Neural cell (in vitro differentiated cells): Measurements from ENCODE around the gene EEF1AKMT3. TPM values are rescaled to one million over a fixed set of nuclear protein-coding genes. Genes with fewer than 3 reads are reported as not detected.
"Not testable (repeated sequence)": the region's sequence is repeated elsewhere in the genome, so short reads cannot be mapped to it uniquely, and the experiment has no call there.

ENCODE experiments used
- H2AFZ ChIP-seq: fragments of 200-600, 300-800 bp; sonication (generic), shearing (Covaris generic); 2 replicates; pipeline ENCODE4 v1.6.0; 2014; ENCODE audit warnings: low read depth, mild to moderate bottlenecking, antibody characterized with exemption, low read length, moderate library complexity
- H3F3A ChIP-seq: fragments of 200-600 bp; shearing (Covaris generic); 2 replicates; pipeline ENCODE4 v1.6.1; 2016; ENCODE audit warnings: mild to moderate bottlenecking, moderate library complexity, mixed read lengths, antibody characterized with exemption, low read length; ENCODE audit not compliant: insufficient read depth, poor library complexity, severe bottlenecking
- H3K27ac ChIP-seq: fragments of 200-600, 300-800 bp; sonication (generic), shearing (Covaris generic); 2 replicates; pipeline ENCODE4 v1.5.1; 2014; ENCODE audit warnings: mild to moderate bottlenecking, low read length, moderate library complexity
- H3K27me3 ChIP-seq: fragments of 300-800, 200-600 bp; sonication (generic), shearing (Covaris generic); 2 replicates; pipeline ENCODE4 v1.6.0; 2014; ENCODE audit warnings: mild to moderate bottlenecking, low read depth, low read length, moderate library complexity; ENCODE audit not compliant: insufficient read depth
- H3K36me3 ChIP-seq: fragments of 300-800, 200-600 bp; sonication (generic), shearing (Covaris generic); 2 replicates; pipeline ENCODE4 v1.5.1; 2014; ENCODE audit warnings: mild to moderate bottlenecking, antibody characterized with exemption, low read length, moderate library complexity; ENCODE audit not compliant: insufficient read depth
- H3K4me2 ChIP-seq: fragments of 300-800, 200-600 bp; sonication (generic), shearing (Covaris generic); 2 replicates; pipeline ENCODE4 v1.6.0; 2014; ENCODE audit warnings: mild to moderate bottlenecking, low read length
- H3K4me3 ChIP-seq: fragments of 300-800, 200-600 bp; sonication (generic), shearing (Covaris generic); 2 replicates; pipeline ENCODE4 v1.5.1; 2014; ENCODE audit warnings: mild to moderate bottlenecking, low read length, moderate library complexity
- H3K79me2 ChIP-seq: fragments of 200-600 bp; shearing (Covaris generic); replicated peaks from 2 replicates; pipeline ENCODE4 v1.6.0; 2014; ENCODE audit warnings: mild to moderate bottlenecking, low read length, moderate library complexity; ENCODE audit not compliant: insufficient read depth
- H3K9ac ChIP-seq: fragments of 300-800, 200-600 bp; sonication (generic), shearing (Covaris generic); 2 replicates; pipeline ENCODE4 v1.6.1; 2016; ENCODE audit warnings: mild to moderate bottlenecking, low read length, mixed read lengths
- H3K9me2 ChIP-seq: fragments of 200-600 bp; shearing (Covaris generic); 2 replicates; pipeline ENCODE4 v1.6.1; 2016; ENCODE audit warnings: mild to moderate bottlenecking, low read length, mixed read lengths; ENCODE audit not compliant: insufficient read depth
- H3K9me3 ChIP-seq: fragments of 200-600, 300-800 bp; sonication (generic), shearing (Covaris generic); 2 replicates; pipeline ENCODE4 v1.6.1; 2016; ENCODE audit warnings: mild to moderate bottlenecking, mixed run types, low read length, moderate library complexity, mixed read lengths
- H4K20me1 ChIP-seq: fragments of 200-600 bp; shearing (Covaris generic); 2 replicates; pipeline ENCODE4 v1.6.1; 2016; ENCODE audit warnings: mild to moderate bottlenecking, mixed run types; ENCODE audit not compliant: insufficient read depth
- EP300 ChIP-seq: fragments of 450-650 bp; conservative IDR thresholded peaks from 2 replicates; pipeline ENCODE4 v1.6.1; 2014; ENCODE audit warnings: antibody characterized with exemption, mild to moderate bottlenecking, moderate library complexity; ENCODE audit not compliant: poor library complexity, severe bottlenecking
- EZH2 ChIP-seq: fragments of 200-600, 300-800 bp; shearing (Covaris generic), sonication (generic); IDR thresholded peaks from 2 replicates; pipeline ENCODE4 v1.6.1; 2014; ENCODE audit warnings: antibody characterized with exemption, low read length, borderline replicate concordance, mild to moderate bottlenecking; ENCODE audit not compliant: insufficient read depth, poor library complexity, severe bottlenecking
- MXI1 ChIP-seq: fragments of 450-650 bp; conservative IDR thresholded peaks from 2 replicates; pipeline ENCODE4 v1.6.1; 2014; ENCODE audit warnings: antibody characterized with exemption, mild to moderate bottlenecking; ENCODE audit not compliant: poor library complexity, severe bottlenecking
- POLR2AphosphoS5 ChIP-seq: IDR thresholded peaks from 2 replicates; pipeline ENCODE4 v1.6.1; 2012
- RAD21 ChIP-seq: fragments of 450-650 bp; conservative IDR thresholded peaks from 2 replicates; pipeline ENCODE4 v1.6.1; 2014; ENCODE audit warnings: antibody characterized with exemption, mild to moderate bottlenecking, moderate library complexity
- SMC3 ChIP-seq: fragments of 450-650 bp; conservative IDR thresholded peaks from 2 replicates; pipeline ENCODE4 v1.6.1; 2014; ENCODE audit warnings: antibody characterized with exemption, mild to moderate bottlenecking, moderate library complexity; ENCODE audit not compliant: poor library complexity
- TAF1 ChIP-seq: IDR thresholded peaks from 2 replicates; pipeline ENCODE4 v1.6.1; 2012; ENCODE audit warnings: low read depth
- polyA plus RNA-seq: library from polyadenylated mRNA; depleted of rRNA; stranded (reverse); fragments of >200 nt; gene quantifications from 2 replicates; pipeline ENCODE4 v1.2.3, GENCODE V29; 2014
- TF ChIP-seq, protein P1 (sequence below): IDR thresholded peaks from 2 replicates; pipeline ENCODE4 v1.6.1; 2012; ENCODE audit warnings: borderline replicate concordance
- TF ChIP-seq, protein P2 (sequence below): fragments of 450-650 bp; IDR thresholded peaks from 2 replicates; pipeline ENCODE4 v1.5.1; 2014; ENCODE audit warnings: antibody characterized with exemption, mild to moderate bottlenecking, moderate library complexity; ENCODE audit not compliant: poor library complexity, severe bottlenecking

The EEF1AKMT3 gene
- polyA plus RNA-seq, 1 donor from 2014 or later = 1.6 TPM

DNA sequence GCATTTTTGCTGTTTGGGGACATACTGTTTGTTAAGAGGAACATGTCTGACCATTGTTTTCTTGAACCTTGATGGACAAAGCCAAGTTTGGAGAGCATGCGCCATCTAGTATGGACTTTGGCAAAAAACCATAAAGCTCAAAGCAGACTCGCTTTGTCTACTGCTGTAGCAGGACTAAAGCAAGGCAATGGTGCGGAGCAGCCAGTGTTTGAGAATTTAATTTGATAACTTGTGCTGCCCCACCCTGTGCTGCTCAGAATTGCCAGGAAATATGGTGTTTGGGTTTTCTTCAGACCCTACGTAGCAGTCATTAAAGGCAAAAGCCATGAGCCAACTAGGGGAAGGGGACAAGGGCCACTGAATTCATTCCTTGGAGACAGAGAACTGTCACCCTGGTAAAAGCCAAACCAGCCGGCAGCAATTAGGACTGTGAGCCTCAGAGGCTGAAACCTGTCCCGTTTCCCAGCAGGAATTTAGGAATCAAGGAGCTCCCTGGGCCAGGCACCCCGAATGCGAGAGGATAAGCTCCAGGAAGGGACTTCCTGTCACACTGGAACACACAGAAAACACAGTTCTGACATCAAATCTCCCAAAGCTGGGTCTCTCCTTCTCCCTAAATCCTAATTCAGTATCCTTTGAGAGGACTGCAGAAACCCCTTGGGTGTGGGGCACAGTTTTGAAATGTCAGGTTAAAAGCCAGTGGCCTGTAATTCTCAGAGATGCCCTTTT is 45.0 kb downstream of the EEF1AKMT3 start:
- Histone ChIP-seq H3K27me3 (no peaks in the 10 kb centered on the region), H3K9me2 (no peaks in the 10 kb centered on the region), H3K9me3 (no peaks in the 10 kb centered on the region), H3K27ac (no peak overlapping the region), H4K20me1 (no peaks in the 10 kb centered on the region), H3F3A (no peaks in the 10 kb centered on the region), H3K9ac (no peak overlapping the region), H3K4me3 (no peak overlapping the region), H2AFZ (no peak overlapping the region), H3K79me2 (no peaks in the 10 kb centered on the region), H3K4me2 (no peak overlapping the region), H3K36me3 (no peaks in the 10 kb centered on the region)
- TF ChIP-seq EZH2 (no peak), MXI1 (no peak), TAF1 (no peak), SMC3 (no peak), EP300 (no peak), POLR2AphosphoS5 (no peak), RAD21 (no peak)
- TF ChIP-seq, protein P1, sequence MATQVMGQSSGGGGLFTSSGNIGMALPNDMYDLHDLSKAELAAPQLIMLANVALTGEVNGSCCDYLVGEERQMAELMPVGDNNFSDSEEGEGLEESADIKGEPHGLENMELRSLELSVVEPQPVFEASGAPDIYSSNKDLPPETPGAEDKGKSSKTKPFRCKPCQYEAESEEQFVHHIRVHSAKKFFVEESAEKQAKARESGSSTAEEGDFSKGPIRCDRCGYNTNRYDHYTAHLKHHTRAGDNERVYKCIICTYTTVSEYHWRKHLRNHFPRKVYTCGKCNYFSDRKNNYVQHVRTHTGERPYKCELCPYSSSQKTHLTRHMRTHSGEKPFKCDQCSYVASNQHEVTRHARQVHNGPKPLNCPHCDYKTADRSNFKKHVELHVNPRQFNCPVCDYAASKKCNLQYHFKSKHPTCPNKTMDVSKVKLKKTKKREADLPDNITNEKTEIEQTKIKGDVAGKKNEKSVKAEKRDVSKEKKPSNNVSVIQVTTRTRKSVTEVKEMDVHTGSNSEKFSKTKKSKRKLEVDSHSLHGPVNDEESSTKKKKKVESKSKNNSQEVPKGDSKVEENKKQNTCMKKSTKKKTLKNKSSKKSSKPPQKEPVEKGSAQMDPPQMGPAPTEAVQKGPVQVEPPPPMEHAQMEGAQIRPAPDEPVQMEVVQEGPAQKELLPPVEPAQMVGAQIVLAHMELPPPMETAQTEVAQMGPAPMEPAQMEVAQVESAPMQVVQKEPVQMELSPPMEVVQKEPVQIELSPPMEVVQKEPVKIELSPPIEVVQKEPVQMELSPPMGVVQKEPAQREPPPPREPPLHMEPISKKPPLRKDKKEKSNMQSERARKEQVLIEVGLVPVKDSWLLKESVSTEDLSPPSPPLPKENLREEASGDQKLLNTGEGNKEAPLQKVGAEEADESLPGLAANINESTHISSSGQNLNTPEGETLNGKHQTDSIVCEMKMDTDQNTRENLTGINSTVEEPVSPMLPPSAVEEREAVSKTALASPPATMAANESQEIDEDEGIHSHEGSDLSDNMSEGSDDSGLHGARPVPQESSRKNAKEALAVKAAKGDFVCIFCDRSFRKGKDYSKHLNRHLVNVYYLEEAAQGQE = no peak
- TF ChIP-seq, protein P2, sequence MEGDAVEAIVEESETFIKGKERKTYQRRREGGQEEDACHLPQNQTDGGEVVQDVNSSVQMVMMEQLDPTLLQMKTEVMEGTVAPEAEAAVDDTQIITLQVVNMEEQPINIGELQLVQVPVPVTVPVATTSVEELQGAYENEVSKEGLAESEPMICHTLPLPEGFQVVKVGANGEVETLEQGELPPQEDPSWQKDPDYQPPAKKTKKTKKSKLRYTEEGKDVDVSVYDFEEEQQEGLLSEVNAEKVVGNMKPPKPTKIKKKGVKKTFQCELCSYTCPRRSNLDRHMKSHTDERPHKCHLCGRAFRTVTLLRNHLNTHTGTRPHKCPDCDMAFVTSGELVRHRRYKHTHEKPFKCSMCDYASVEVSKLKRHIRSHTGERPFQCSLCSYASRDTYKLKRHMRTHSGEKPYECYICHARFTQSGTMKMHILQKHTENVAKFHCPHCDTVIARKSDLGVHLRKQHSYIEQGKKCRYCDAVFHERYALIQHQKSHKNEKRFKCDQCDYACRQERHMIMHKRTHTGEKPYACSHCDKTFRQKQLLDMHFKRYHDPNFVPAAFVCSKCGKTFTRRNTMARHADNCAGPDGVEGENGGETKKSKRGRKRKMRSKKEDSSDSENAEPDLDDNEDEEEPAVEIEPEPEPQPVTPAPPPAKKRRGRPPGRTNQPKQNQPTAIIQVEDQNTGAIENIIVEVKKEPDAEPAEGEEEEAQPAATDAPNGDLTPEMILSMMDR = no peak

DNA sequence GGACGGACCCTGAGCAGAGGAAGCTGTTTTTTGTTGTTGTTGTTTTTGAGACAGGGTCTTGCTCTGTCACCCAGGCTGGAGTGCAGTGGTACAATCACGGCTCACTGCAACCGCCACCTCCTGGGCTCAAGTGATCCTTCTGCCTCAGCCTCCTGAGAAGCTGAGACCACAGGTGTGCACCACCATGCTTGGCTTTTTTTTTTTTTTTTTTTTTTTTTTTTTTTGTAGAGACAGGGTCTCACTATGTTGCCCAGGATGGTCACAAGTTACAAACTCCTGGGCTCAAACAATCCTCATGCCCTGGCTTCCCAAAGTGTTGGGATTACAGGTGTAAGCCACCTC is 45.5 kb downstream of the EEF1AKMT3 start:
- H3K27ac ChIP-seq, H3K9me2 ChIP-seq, H2AFZ ChIP-seq, H3F3A ChIP-seq, H4K20me1 ChIP-seq, H3K27me3 ChIP-seq, H3K4me3 ChIP-seq, H3K9ac ChIP-seq, H3K79me2 ChIP-seq, H3K36me3 ChIP-seq, H3K4me2 ChIP-seq, H3K9me3 ChIP-seq: not testable (repeated sequence)

- H3K79me2 ChIP-seq, H3K4me3 ChIP-seq, H3K27me3 ChIP-seq, H4K20me1 ChIP-seq, H2AFZ ChIP-seq, H3K9me3 ChIP-seq, H3K9me2 ChIP-seq, H3K36me3 ChIP-seq, H3K27ac ChIP-seq, H3K9ac ChIP-seq, H3K4me2 ChIP-seq, H3F3A ChIP-seq: not testable (repeated sequence)
Observed at GRCh38 chr12:57820119-57820518, 47.7 kb downstream of the EEF1AKMT3 start.

- not testable (repeated sequence) for H2AFZ ChIP-seq, H3K36me3 ChIP-seq, H3K27ac ChIP-seq, H3K79me2 ChIP-seq, H3K27me3 ChIP-seq, H3K9me2 ChIP-seq, H3K4me2 ChIP-seq, H4K20me1 ChIP-seq, H3K9me3 ChIP-seq, H3K4me3 ChIP-seq, H3F3A ChIP-seq, H3K9ac ChIP-seq
Observed at GRCh38 chr12:57821015-57821414, 48.6 kb downstream of the EEF1AKMT3 start.
